IMR-90 (cell line): ENCODE data around the gene LYPD6. TPM values are rescaled to one million over a fixed set of nuclear protein-coding genes. Genes with fewer than 3 reads are reported as not detected.
A peak's percentile ranks its signal among the peaks of the same experiment; 100 is the strongest.

Source experiments
- ATAC-seq: fragments of 200-7000 bp; cut with Tn5 transposase; 2 replicates; pipeline ENCODE4 v1.9.1; 2020; ENCODE audit warnings: low read depth, mild to moderate bottlenecking, moderate library complexity
- BruUV-seq: library from RNA; stranded (reverse); fragments of 400-500 nt; replicated peaks from 2 replicates; lab custom pipeline; 2021; lab: Mats Ljungman, UMichigan
- CTCF ChIA-PET: fragments of 300-600 bp; formaldehyde crosslinking; extraction: SDS; loops from one replicate; lab custom pipeline; 2021; ENCODE audit warnings: antibody characterized with exemption; lab: Yijun Ruan, JAX
- POLR2A ChIA-PET: fragments of 300-600 bp; sonication (Branson Sonifier 250); formaldehyde crosslinking; loops from one replicate; lab custom pipeline; 2022; ENCODE audit warnings: antibody characterized with exemption; ENCODE audit not compliant: unreplicated experiment; lab: Charles Lee
- DNase-seq: peaks from one replicate; pipeline ENCODE4 v3.0.0; 2013
- H2AFZ ChIP-seq: replicated peaks from 2 replicates; pipeline ENCODE3; 2013; ENCODE audit warnings: low read length, mild to moderate bottlenecking; ENCODE audit not compliant: poor library complexity
- H2AK5ac ChIP-seq: 2 replicates; pipeline ENCODE4 v1.6.1; 2013; ENCODE audit warnings: low read depth, low read length, inconsistent platforms
- H2AK9ac ChIP-seq: replicated peaks from 2 replicates; pipeline ENCODE3; 2013; ENCODE audit warnings: mild to moderate bottlenecking, low read depth, low read length, moderate library complexity; ENCODE audit not compliant: poor library complexity
- H2BK120ac ChIP-seq: 2 replicates; pipeline ENCODE4 v1.6.1; 2013; ENCODE audit warnings: low read depth, low read length, inconsistent platforms
- H2BK15ac ChIP-seq: 3 replicates; pipeline ENCODE4 v1.6.1; 2013; ENCODE audit warnings: low read depth, low read length, inconsistent platforms
- H2BK20ac ChIP-seq: 2 replicates; pipeline ENCODE4 v1.6.1; 2013; ENCODE audit warnings: low read depth, mild to moderate bottlenecking, inconsistent platforms, low read length, moderate library complexity
- H2BK5ac ChIP-seq: 2 replicates; pipeline ENCODE4 v1.6.1; 2013; ENCODE audit warnings: mild to moderate bottlenecking, low read depth, low read length, inconsistent platforms; ENCODE audit not compliant: poor library complexity, severe bottlenecking
- H3K14ac ChIP-seq: replicated peaks from 2 replicates; pipeline ENCODE4 v1.6.1; 2013; ENCODE audit warnings: low read depth, low read length, inconsistent platforms
- H3K18ac ChIP-seq: 2 replicates; pipeline ENCODE4 v1.6.1; 2013; ENCODE audit warnings: low read depth, low read length, control low read depth
- H3K23ac ChIP-seq: 2 replicates; pipeline ENCODE4 v1.6.1; 2013; ENCODE audit warnings: low read depth, low read length, inconsistent platforms
- H3K27ac ChIP-seq: 2 replicates; pipeline ENCODE4 v1.5.1; 2013; ENCODE audit warnings: mild to moderate bottlenecking, control low read depth, low read length; ENCODE audit not compliant: insufficient read depth
- H3K27me3 ChIP-seq: 2 replicates; pipeline ENCODE4 v1.6.1; 2013; ENCODE audit warnings: low read length; ENCODE audit not compliant: control insufficient read depth, insufficient read depth
- H3K36me3 ChIP-seq: 2 replicates; pipeline ENCODE4 v1.6.1; 2013; ENCODE audit warnings: low read length, mixed read lengths; ENCODE audit not compliant: control insufficient read depth, insufficient read depth
- H3K4ac ChIP-seq: 2 replicates; pipeline ENCODE4 v1.6.1; 2013; ENCODE audit warnings: low read depth, low read length, inconsistent platforms
- H3K4me1 ChIP-seq: 2 replicates; pipeline ENCODE4 v1.6.1; 2013; ENCODE audit warnings: low read length, mixed read lengths; ENCODE audit not compliant: control insufficient read depth, insufficient read depth
- H3K4me2 ChIP-seq: 2 replicates; pipeline ENCODE4 v1.6.1; 2013; ENCODE audit warnings: low read depth, mild to moderate bottlenecking, control low read depth, low read length, moderate library complexity
- H3K4me3 ChIP-seq: 2 replicates; pipeline ENCODE4 v1.5.1; 2013; ENCODE audit warnings: low read depth, mild to moderate bottlenecking, control low read depth, low read length, moderate library complexity; ENCODE audit not compliant: insufficient read depth
- H3K56ac ChIP-seq: 2 replicates; pipeline ENCODE4 v1.6.1; 2013; ENCODE audit warnings: low read length, inconsistent platforms; ENCODE audit not compliant: insufficient read depth; ENCODE audit errors: extremely low read depth
- H3K79me1 ChIP-seq, 2 experiments: 2 replicates each; pipeline ENCODE4 v1.6.1; 2013; ENCODE audit warnings: low read length in 2 of 2, inconsistent platforms in 1 of 2, low read depth in 1 of 2
- H3K9ac ChIP-seq: 2 replicates; pipeline ENCODE4 v1.6.1; 2013; ENCODE audit warnings: low read depth, low read length, control low read depth
- H3K9me1 ChIP-seq: 2 replicates; pipeline ENCODE4 v1.6.1; 2013; ENCODE audit warnings: low read length, inconsistent platforms; ENCODE audit not compliant: insufficient read depth
- H3K9me3 ChIP-seq: 2 replicates; pipeline ENCODE4 v1.6.1; 2013; ENCODE audit warnings: low read length; ENCODE audit not compliant: control insufficient read depth, insufficient read depth
- H4K20me1 ChIP-seq: 2 replicates; pipeline ENCODE4 v1.6.1; 2013; ENCODE audit warnings: low read length, inconsistent platforms; ENCODE audit not compliant: insufficient read depth
- H4K5ac ChIP-seq: 2 replicates; pipeline ENCODE4 v1.6.1; 2013; ENCODE audit warnings: mild to moderate bottlenecking, low read depth, low read length, control low read depth
- H4K8ac ChIP-seq, 2 experiments: 2 replicates each; pipeline ENCODE4 v1.6.1; 2013; ENCODE audit warnings: low read depth in 2 of 2, low read length in 2 of 2, control low read depth in 1 of 2, inconsistent platforms in 1 of 2
- H4K91ac ChIP-seq: 2 replicates; pipeline ENCODE4 v1.6.1; 2013; ENCODE audit warnings: low read depth, low read length, inconsistent platforms; ENCODE audit not compliant: insufficient read depth
- CEBPB ChIP-seq: IDR thresholded peaks from 2 replicates; pipeline ENCODE4 v1.6.1; 2012; ENCODE audit warnings: low read depth, low read length, improper control_type of control experiment
- FOS ChIP-seq: fragments of 150-350 bp; IDR thresholded peaks from 2 replicates; pipeline ENCODE4 v1.6.1; 2016; ENCODE audit warnings: low read depth, low read length
- MAFK ChIP-seq: IDR thresholded peaks from 2 replicates; pipeline ENCODE4 v1.6.1; 2012; ENCODE audit warnings: low read depth, low read length, improper control_type of control experiment
- MAZ ChIP-seq: IDR thresholded peaks from 2 replicates; pipeline ENCODE4 v1.6.1; 2012; ENCODE audit warnings: low read depth, mild to moderate bottlenecking, low read length, improper control_type of control experiment, moderate library complexity, borderline replicate concordance
- NFE2L2 ChIP-seq: fragments of 150-350 bp; IDR thresholded peaks from 2 replicates; pipeline ENCODE4 v1.6.1; 2016; ENCODE audit warnings: low read depth, mild to moderate bottlenecking, low read length
- POLR2A ChIP-seq: IDR thresholded peaks from 2 replicates; pipeline ENCODE4 v1.6.1; 2012; ENCODE audit warnings: mild to moderate bottlenecking, low read depth, low read length
- RAD21 ChIP-seq: IDR thresholded peaks from 2 replicates; pipeline ENCODE4 v1.6.1; 2012; ENCODE audit warnings: low read length, improper control_type of control experiment
- RCOR1 ChIP-seq: IDR thresholded peaks from 2 replicates; pipeline ENCODE4 v1.6.1; 2012; ENCODE audit warnings: mild to moderate bottlenecking, low read length, improper control_type of control experiment; ENCODE audit not compliant: insufficient replicate concordance
- RFX5 ChIP-seq: IDR thresholded peaks from 2 replicates; pipeline ENCODE4 v1.8.0; 2012; ENCODE audit warnings: low read depth, mild to moderate bottlenecking, low read length, moderate library complexity
- SMC3 ChIP-seq: fragments of 150-350 bp; IDR thresholded peaks from 2 replicates; pipeline ENCODE4 v1.6.1; 2016; ENCODE audit warnings: low read depth, mild to moderate bottlenecking, antibody characterized with exemption, low read length, moderate library complexity
- WGBS, 2 experiments: methylation state at CpG; one replicate each; pipeline versions ENCODE4 v1.1.5 to v1.1.7; 2013; ENCODE audit warnings: missing lambda C conversion rate in 2 of 2; ENCODE audit not compliant: insufficient read length in 1 of 2; ENCODE audit errors: extremely low coverage in 2 of 2; 5-methylcytosine and 5-hydroxymethylcytosine counted together
- dilution Hi-C: fragments of 300-500 bp; cut with HindIII; formaldehyde crosslinking; loops from one replicate; pipeline ENCODE4 v1.14.3; 2018; ENCODE audit warnings: low sequenced_read_pairs; ENCODE audit not compliant: unreplicated experiment
- in situ Hi-C: fragments of 300-500 bp; cut with MboI; formaldehyde crosslinking; loops from 3 replicates; pipeline ENCODE4 v1.14.3; 2019; ENCODE audit warnings: low sequenced_read_pairs, inconsistent platforms, mixed read lengths
- intact Hi-C: fragments of 100-400 bp; cut with micrococcal nuclease; formaldehyde crosslinking; loops from 2 replicates; pipeline ENCODE4 v1.10.0; 2022
- polyA plus RNA-seq, 3 experiments: library from polyadenylated mRNA; depleted of rRNA; stranded (reverse); fragments of >200 nt; gene quantifications; 2 replicates each; pipeline ENCODE4 v1.2.3, GENCODE V29; 2012; ENCODE audit warnings: low replicate concordance in 1 of 3
- total RNA-seq: library from RNA; depleted of rRNA; stranded (reverse); fragments of >200 nt; gene quantifications from 2 replicates; pipeline ENCODE4 v1.2.3, GENCODE V29; 2012

The LYPD6 gene
- total and polyA plus RNA-seq, 2 of the 4 experiments (the other 2 are of a cell fraction), result 0.87 to 0.90 TPM

DNA sequence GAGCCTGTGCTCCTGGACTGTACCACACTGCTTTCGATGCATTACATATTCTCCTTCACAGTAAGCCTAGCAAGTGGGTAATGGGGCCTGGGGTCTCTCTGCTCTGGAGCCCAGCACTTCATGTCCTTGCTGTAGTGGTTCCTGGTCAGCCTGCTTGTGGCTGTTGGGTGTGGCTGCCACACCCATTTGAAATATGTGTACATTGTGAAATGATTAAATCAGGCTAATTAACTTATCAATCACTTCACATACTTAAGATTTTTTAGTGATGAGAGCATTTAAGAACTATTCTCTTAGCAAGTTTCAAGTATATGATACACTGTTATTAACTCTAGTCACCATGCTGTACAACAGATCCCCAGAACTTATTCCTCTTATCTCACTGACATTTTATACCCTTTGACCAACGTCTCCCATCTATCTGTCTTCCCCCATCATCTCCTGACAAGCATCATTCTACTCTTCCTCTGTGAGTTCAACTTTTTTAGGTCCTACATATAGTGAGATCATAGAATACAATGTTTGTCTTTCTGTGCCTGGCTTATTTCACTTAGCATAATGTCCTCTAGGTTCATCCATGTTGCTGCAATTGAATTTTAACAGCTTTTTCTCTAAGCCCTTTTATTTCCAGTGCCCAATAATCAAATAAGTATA is 92.1 kb downstream of the LYPD6 start:
- ATAC-seq (peak; percentile 72), DNase-seq (peak; percentile 27)
- no peak overlapping the region for H4K5ac ChIP-seq
- no peaks in the 10 kb centered on the region for H4K20me1 ChIP-seq
- CTCF ChIA-PET, result no interaction called here
- POLR2A ChIA-PET, result no interaction called here
- WGBS, 2 experiments, result 67% methylated on average over 2 of the region's 2 CpGs; no CpG with 5 or more reads in 1 of the 2 experiments
- peak overlapping the region; percentile 62 for H2AFZ ChIP-seq
- intact Hi-C loops, result no loop called here
- peak overlapping the region; percentile 90 for H3K14ac ChIP-seq
- H3K56ac ChIP-seq, result no peak overlapping the region
- peak overlapping the region; percentile 71; the same call in 1 of the 2 replicates for H4K91ac ChIP-seq
- peak overlapping the region in 1 of 2 experiments; percentile 60; a peak in 2 of 4 replicates for H4K8ac ChIP-seq
- peak overlapping the region; percentile 82 for H2BK20ac ChIP-seq
- peak overlapping the region; percentile 59; the same call in 1 of the 3 replicates for H2BK15ac ChIP-seq
- BruUV-seq, result no TSS peak
- H2AK9ac ChIP-seq, result no peak overlapping the region
- peaks cover 3% of the 10 kb centered on the region for H3K9me1 ChIP-seq
- no peaks in the 10 kb centered on the region for H3K79me1 ChIP-seq
- peak overlapping the region; percentile 69; the same call in 1 of the 2 replicates for H3K23ac ChIP-seq
- dilution Hi-C loops, result no loop called here
- H3K36me3 ChIP-seq, result no peaks in the 10 kb centered on the region
- H3K4me3 ChIP-seq, result no peak overlapping the region
- peak overlapping the region; percentile 91 for H3K4ac ChIP-seq
- TF ChIP-seq CEBPB (no peak), RCOR1 (no peak), POLR2A (no peak), NFE2L2 (no peak), MAZ (no peak), SMC3 (no peak), RAD21 (no peak), MAFK (no peak), RFX5 (no peak), FOS (no peak)
- peak overlapping the region; percentile 93 for H2BK120ac ChIP-seq
- H3K9ac ChIP-seq, result no peak overlapping the region
- no peaks in the 10 kb centered on the region for H3K27me3 ChIP-seq
- peaks cover 2% of the 10 kb centered on the region; the same call in 1 of the 2 replicates for H3K4me1 ChIP-seq
- H3K27ac ChIP-seq, result no peak overlapping the region
- H3K18ac ChIP-seq, result no peak overlapping the region
- H2AK5ac ChIP-seq, result peak overlapping the region; percentile 74; the same call in 1 of the 2 replicates
- no peaks in the 10 kb centered on the region for H3K9me3 ChIP-seq
- no peak overlapping the region for H2BK5ac ChIP-seq
- in situ Hi-C loops, result no loop called here
- no peak overlapping the region for H3K4me2 ChIP-seq
